GM18870 (cell line): ENCODE results near the gene PLRG1.

Source experiments
- ATAC-seq: cut with Tn5 transposase; IDR thresholded peaks from one replicate; pipeline ENCODE4 v1.9.1; 2021; ENCODE audit warnings: moderate library complexity; ENCODE audit not compliant: unreplicated experiment

PLRG1 gene

GRCh38 chr4:154574311-154574710 is 24.1 kb upstream of the PLRG1 start:
- ATAC-seq = no peak

GRCh38 chr4:154573190-154573870 is 23.1 kb upstream of the PLRG1 start:
- no peak for ATAC-seq

GRCh38 chr4:154569584-154569983 is 19.4 kb upstream of the PLRG1 start:
- ATAC-seq = no peak

- ATAC-seq = no peak
Measured at GRCh38 chr4:154569028-154569427, 18.8 kb upstream of the PLRG1 start.

- no peak for ATAC-seq
Measured at GRCh38 chr4:154566639-154567204, 16.5 kb upstream of the PLRG1 start.

- ATAC-seq = no peak
Measured at GRCh38 chr4:154565704-154566103, 15.5 kb upstream of the PLRG1 start.

- no peak for ATAC-seq
Measured at GRCh38 chr4:154564311-154564710, 14.1 kb upstream of the PLRG1 start.

- ATAC-seq = no peak
Measured at GRCh38 chr4:154562697-154563254, 12.6 kb upstream of the PLRG1 start, which contains the start of gene FGB. Gene FGB (plus strand): TSS chr4:154563011. CDS start chr4:154563019, 8 bp downstream.

GRCh38 chr4:154560824-154561231 is 10.6 kb upstream of the PLRG1 start:
- ATAC-seq = no peak

GRCh38 chr4:154560419-154560801 is 10.2 kb upstream of the PLRG1 start:
- ATAC-seq = no peak

- ATAC-seq = peak; percentile 81
Measured at GRCh38 chr4:154559494-154560418, 9.6 kb upstream of the PLRG1 start.

GRCh38 chr4:154559141-154559493 is 8.9 kb upstream of the PLRG1 start:
- peak; percentile 13 for ATAC-seq

- peak; percentile 52 for ATAC-seq
Measured at GRCh38 chr4:154551872-154552686, 1.9 kb upstream of the PLRG1 start.

GRCh38 chr4:154545689-154546088 is 4.5 kb downstream of the PLRG1 start:
- no peak for ATAC-seq

GRCh38 chr4:154542271-154542879 is 7.8 kb downstream of the PLRG1 start:
- ATAC-seq = no peak

GRCh38 chr4:154534296-154534695 is 15.9 kb downstream of the PLRG1 start:
- no peak for ATAC-seq

- no peak for ATAC-seq
Measured at GRCh38 chr4:154529728-154530519, 20.3 kb downstream of the PLRG1 start.

- ATAC-seq = no peak
Measured at GRCh38 chr4:154528869-154529268, 21.3 kb downstream of the PLRG1 start.

GRCh38 chr4:154527308-154527707 is 22.9 kb downstream of the PLRG1 start:
- ATAC-seq = no peak
